SU-DHL-6 (cell line): ENCODE results near the gene FAM76A.

Experiments
- CTCF ChIP-seq: fragments of 200-600 bp; sonication (generic); IDR thresholded peaks from one replicate; pipeline ENCODE4 v1.5.1; 2017; ENCODE audit warnings: antibody characterized with exemption, mild to moderate bottlenecking, low read length, moderate library complexity; ENCODE audit not compliant: insufficient read depth, poor library complexity, severe bottlenecking
- EZH2phosphoT487 ChIP-seq: fragments of 200-600 bp; sonication (generic), shearing (Covaris generic); conservative IDR thresholded peaks from 2 replicates; pipeline ENCODE4 v1.6.1; 2018; ENCODE audit warnings: mild to moderate bottlenecking, antibody characterized with exemption, low read length, moderate library complexity, mixed read lengths

GRCh38 chr1:27811741-27812500, 86.2 kb downstream of the FAM76A start:
- no peak for TF ChIP-seq CTCF
- TF ChIP-seq EZH2phosphoT487, result no peak
